OCI-LY3 (cell line): ENCODE results near the gene OR7C1.

Experiments
- EZH2phosphoT487 ChIP-seq: fragments of 200-600 bp; shearing (Covaris generic); IDR thresholded peaks from 2 replicates; pipeline ENCODE4 v1.6.1; 2018; ENCODE audit warnings: antibody characterized with exemption, mixed run types, low read depth
- TF ChIP-seq, protein P1 (sequence below): fragments of 200-600, 300-600 bp; sonication (generic); IDR thresholded peaks from 2 replicates; pipeline ENCODE4 v1.5.1; 2014; ENCODE audit warnings: antibody characterized with exemption, low read length, low read depth

- TF ChIP-seq, protein P1, sequence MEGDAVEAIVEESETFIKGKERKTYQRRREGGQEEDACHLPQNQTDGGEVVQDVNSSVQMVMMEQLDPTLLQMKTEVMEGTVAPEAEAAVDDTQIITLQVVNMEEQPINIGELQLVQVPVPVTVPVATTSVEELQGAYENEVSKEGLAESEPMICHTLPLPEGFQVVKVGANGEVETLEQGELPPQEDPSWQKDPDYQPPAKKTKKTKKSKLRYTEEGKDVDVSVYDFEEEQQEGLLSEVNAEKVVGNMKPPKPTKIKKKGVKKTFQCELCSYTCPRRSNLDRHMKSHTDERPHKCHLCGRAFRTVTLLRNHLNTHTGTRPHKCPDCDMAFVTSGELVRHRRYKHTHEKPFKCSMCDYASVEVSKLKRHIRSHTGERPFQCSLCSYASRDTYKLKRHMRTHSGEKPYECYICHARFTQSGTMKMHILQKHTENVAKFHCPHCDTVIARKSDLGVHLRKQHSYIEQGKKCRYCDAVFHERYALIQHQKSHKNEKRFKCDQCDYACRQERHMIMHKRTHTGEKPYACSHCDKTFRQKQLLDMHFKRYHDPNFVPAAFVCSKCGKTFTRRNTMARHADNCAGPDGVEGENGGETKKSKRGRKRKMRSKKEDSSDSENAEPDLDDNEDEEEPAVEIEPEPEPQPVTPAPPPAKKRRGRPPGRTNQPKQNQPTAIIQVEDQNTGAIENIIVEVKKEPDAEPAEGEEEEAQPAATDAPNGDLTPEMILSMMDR, result no peak
- TF ChIP-seq EZH2phosphoT487, result no peak
Observed at GRCh38 chr19:14770136-14770535, 64.8 kb downstream of the OR7C1 start.
